ENCODE measurements around the gene ATG2B. TPM values are rescaled to one million over a fixed set of nuclear protein-coding genes. Genes with fewer than 3 reads are reported as not detected.

The ATG2B gene
- total and polyA plus RNA-seq, 2 of the 4 experiments (the other 2 are of a cell fraction): 6.9 to 22.0 TPM

- TF ChIP-seq CHD1 (IDR thresholded peaks at IDR 0.05; ENCODE audit: low read depth, low read length): no peak
Measured at GRCh38 chr14:96274543-96274942, 88.6 kb downstream of the ATG2B start (continued).

GRCh38 chr14:96274122-96274521 is 89.0 kb downstream of the ATG2B start:
- intact Hi-C loops (cut with micrococcal nuclease): no loop called here
- H4K8ac ChIP-seq (ENCODE audit: low read depth in 2 of 2, low read length in 2 of 2): peak overlapping the region; percentile 79 to 92
- POLR2A ChIA-PET (ENCODE audit: unreplicated experiment): interaction anchor here (0.9 to 1.6 kb wide), 2 partner anchors 18 to 170 kb away, joined by 3 to 6 read pairs; partner anchors contain the start of gene BDKRB1
- H2BK120ac ChIP-seq (ENCODE audit: low read depth, low read length): peak overlapping the region; percentile 96
- H3K18ac ChIP-seq (ENCODE audit: low read depth, low read length): peak overlapping the region; percentile 85
- ATAC-seq (ENCODE audit: low read depth): peak; percentile 2; the same call in 1 of the 2 replicates
- H3K27me3 ChIP-seq (ENCODE audit: control insufficient read depth, insufficient read depth, low read length): no peaks in the 10 kb centered on the region
- H3K27ac ChIP-seq (ENCODE audit: insufficient read depth, low read length): peak overlapping the region; percentile 94
- TF ChIP-seq MAZ (IDR thresholded peaks at IDR 0.05; ENCODE audit: borderline replicate concordance, low read depth, low read length) (no peak), USF2 (IDR thresholded peaks at IDR 0.05; ENCODE audit: low read depth, low read length) (no peak), FOS (IDR thresholded peaks at IDR 0.05; ENCODE audit: low read depth, low read length) (no peak), CEBPB (IDR thresholded peaks at IDR 0.05; ENCODE audit: low read depth, low read length) (no peak), RAD21 (IDR thresholded peaks at IDR 0.05; ENCODE audit: low read length) (no peak), ELK1 (IDR thresholded peaks at IDR 0.05; ENCODE audit: borderline replicate concordance, low read depth, low read length) (no peak), POLR2A (IDR thresholded peaks at IDR 0.05; ENCODE audit: low read depth, low read length) (no peak), RCOR1 (IDR thresholded peaks at IDR 0.05; ENCODE audit: insufficient replicate concordance, low read length) (no peak), RFX5 (IDR thresholded peaks at IDR 0.05; ENCODE audit: low read depth, low read length) (no peak)
- H3K4me2 ChIP-seq (ENCODE audit: low read depth, low read length): no peak overlapping the region
- peak overlapping the region; percentile 71; the same call in 2 of the 3 replicates for H2BK15ac ChIP-seq (ENCODE audit: low read depth, low read length)
- H3K4me1 ChIP-seq (ENCODE audit: control insufficient read depth, insufficient read depth, low read length): peaks cover 22% of the 10 kb centered on the region
- no peaks in the 10 kb centered on the region for H3K36me3 ChIP-seq (ENCODE audit: control insufficient read depth, insufficient read depth, low read length)
- peaks cover 13% of the 10 kb centered on the region for H3K9me1 ChIP-seq (ENCODE audit: insufficient read depth, low read length)
- no peak overlapping the region for H3K4me3 ChIP-seq (ENCODE audit: insufficient read depth, low read depth, low read length)
- peaks cover 0 to 7% of the 10 kb centered on the region in 2 experiments; a peak in 1 of 4 replicates for H3K79me1 ChIP-seq (ENCODE audit: low read depth in 1 of 2, low read length in 2 of 2)
- no TSS peak for BruUV-seq (replicated peaks)
- in situ Hi-C loops (cut with MboI; ENCODE audit: low sequenced_read_pairs): loop anchor here (5.0 to 25.0 kb wide), 2 partner anchors 172 to 737 kb away; partner anchors contain the start of gene GLRX5
- H4K91ac ChIP-seq (ENCODE audit: insufficient read depth, low read depth, low read length): peak overlapping the region; percentile 93
- peak overlapping the region; percentile 93 for H3K4ac ChIP-seq (ENCODE audit: low read depth, low read length)
- H3K9me3 ChIP-seq (ENCODE audit: control insufficient read depth, insufficient read depth, low read length): peaks cover 10% of the 10 kb centered on the region
- H3K56ac ChIP-seq (ENCODE audit: extremely low read depth, insufficient read depth, low read length): peak overlapping the region; percentile 24; the same call in 1 of the 2 replicates
- DNase-seq: no peak
- peak overlapping the region; percentile 90 for H2BK5ac ChIP-seq (ENCODE audit: low read depth, low read length, poor library complexity, severe bottlenecking)
- WGBS, 2 experiments (ENCODE audit: extremely low coverage in 2 of 2, insufficient read length in 1 of 2): no CpG with 5 or more reads among the region's 5 CpGs
- H3K9ac ChIP-seq (ENCODE audit: low read depth, low read length): peak overlapping the region; percentile 52
- dilution Hi-C loops (cut with HindIII; ENCODE audit: low sequenced_read_pairs, unreplicated experiment): no loop called here
- peak overlapping the region; percentile 97 for H2BK20ac ChIP-seq (ENCODE audit: low read depth, low read length)
- H3K14ac ChIP-seq (replicated peaks; ENCODE audit: low read depth, low read length): peak overlapping the region; percentile 95
- H2AK9ac ChIP-seq (replicated peaks; ENCODE audit: low read depth, low read length, poor library complexity): no peak overlapping the region
- H2AFZ ChIP-seq (replicated peaks; ENCODE audit: low read length, poor library complexity): peak overlapping the region; percentile 27
- no peaks in the 10 kb centered on the region for H4K20me1 ChIP-seq (ENCODE audit: insufficient read depth, low read length)
- peak overlapping the region; percentile 87 for H4K5ac ChIP-seq (ENCODE audit: low read depth, low read length)
- H2AK5ac ChIP-seq (ENCODE audit: low read depth, low read length): peak overlapping the region; percentile 97
- peak overlapping the region; percentile 78; the same call in 1 of the 2 replicates for H3K23ac ChIP-seq (ENCODE audit: low read depth, low read length)
- CTCF ChIA-PET: interaction anchor here (0.6 to 3.5 kb wide), 9 partner anchors 12 to 173 kb away, joined by 3 to 55 read pairs (median 8); partner anchors contain the start of gene BDKRB1

Data from IMR-90 (cell line).